Fibroblast of lung (primary cell): ENCODE data around the gene RBM12.

Experiments used
- CTCF ChIP-seq, 2 donors: IDR thresholded peaks in 1 of 2; conservative IDR thresholded peaks in 1 of 2; 1 replicate in 1 of 2; 2 replicates in 1 of 2; pipeline ENCODE4 v1.5.1; 2011 to 2012; ENCODE audit warnings: low read length in 2 of 2, control low read depth in 1 of 2, inconsistent platforms in 1 of 2, low read depth in 1 of 2, mild to moderate bottlenecking in 1 of 2
- EZH2 ChIP-seq: IDR thresholded peaks from 2 replicates; pipeline ENCODE4 v1.5.1; 2012; ENCODE audit warnings: low read length, control low read depth, mild to moderate bottlenecking; ENCODE audit errors: missing control alignments

GRCh38 chr20:35700625-35701148, 36.0 kb upstream of the RBM12 start:
- TF ChIP-seq CTCF (conservative IDR thresholded peaks at IDR 0.05 in 1 of 2, IDR thresholded peaks at IDR 0.05 in 1 of 2; ENCODE audit: low read depth in 1 of 2, low read length in 2 of 2) (no peak), EZH2 (no peak)
